Kidney epithelial cell (primary cell): ENCODE data around the gene CHRNB1. TPM values are rescaled to one million over a fixed set of nuclear protein-coding genes. Genes with fewer than 3 reads are reported as not detected.
A peak's percentile ranks its signal among the peaks of the same experiment; 100 is the strongest.

Experiments
- DNase-seq: peaks from one replicate; pipeline ENCODE4 v3.0.0-alpha.2; 2010; ENCODE audit warnings: low read depth
- H3K27me3 ChIP-seq: 2 replicates; pipeline ENCODE4 v1.6.0; 2011; ENCODE audit warnings: low read length; ENCODE audit not compliant: control insufficient read depth, insufficient read depth
- H3K36me3 ChIP-seq: 2 replicates; pipeline ENCODE4 v1.5.1; 2011; ENCODE audit warnings: low read length; ENCODE audit not compliant: control insufficient read depth, insufficient read depth
- H3K4me3 ChIP-seq: 2 replicates; pipeline ENCODE4 v1.5.1; 2011; ENCODE audit warnings: low read depth, mild to moderate bottlenecking, control low read depth, low read length
- total RNA-seq: library from RNA; depleted of rRNA; stranded (reverse); fragments of >200 nt; gene quantifications from 2 replicates; pipeline ENCODE4 v1.2.3, GENCODE V29; 2015
- TF ChIP-seq, protein P1 (sequence below): IDR thresholded peaks from 2 replicates; pipeline ENCODE4 v1.5.1; 2011; ENCODE audit warnings: mild to moderate bottlenecking, moderate library complexity, low read length, control low read depth, inconsistent platforms; ENCODE audit not compliant: insufficient read depth, poor library complexity, severe bottlenecking

The CHRNB1 gene, protein sequence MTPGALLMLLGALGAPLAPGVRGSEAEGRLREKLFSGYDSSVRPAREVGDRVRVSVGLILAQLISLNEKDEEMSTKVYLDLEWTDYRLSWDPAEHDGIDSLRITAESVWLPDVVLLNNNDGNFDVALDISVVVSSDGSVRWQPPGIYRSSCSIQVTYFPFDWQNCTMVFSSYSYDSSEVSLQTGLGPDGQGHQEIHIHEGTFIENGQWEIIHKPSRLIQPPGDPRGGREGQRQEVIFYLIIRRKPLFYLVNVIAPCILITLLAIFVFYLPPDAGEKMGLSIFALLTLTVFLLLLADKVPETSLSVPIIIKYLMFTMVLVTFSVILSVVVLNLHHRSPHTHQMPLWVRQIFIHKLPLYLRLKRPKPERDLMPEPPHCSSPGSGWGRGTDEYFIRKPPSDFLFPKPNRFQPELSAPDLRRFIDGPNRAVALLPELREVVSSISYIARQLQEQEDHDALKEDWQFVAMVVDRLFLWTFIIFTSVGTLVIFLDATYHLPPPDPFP
- 19.0 and 21.6 TPM in 2 replicates for total RNA-seq

DNA sequence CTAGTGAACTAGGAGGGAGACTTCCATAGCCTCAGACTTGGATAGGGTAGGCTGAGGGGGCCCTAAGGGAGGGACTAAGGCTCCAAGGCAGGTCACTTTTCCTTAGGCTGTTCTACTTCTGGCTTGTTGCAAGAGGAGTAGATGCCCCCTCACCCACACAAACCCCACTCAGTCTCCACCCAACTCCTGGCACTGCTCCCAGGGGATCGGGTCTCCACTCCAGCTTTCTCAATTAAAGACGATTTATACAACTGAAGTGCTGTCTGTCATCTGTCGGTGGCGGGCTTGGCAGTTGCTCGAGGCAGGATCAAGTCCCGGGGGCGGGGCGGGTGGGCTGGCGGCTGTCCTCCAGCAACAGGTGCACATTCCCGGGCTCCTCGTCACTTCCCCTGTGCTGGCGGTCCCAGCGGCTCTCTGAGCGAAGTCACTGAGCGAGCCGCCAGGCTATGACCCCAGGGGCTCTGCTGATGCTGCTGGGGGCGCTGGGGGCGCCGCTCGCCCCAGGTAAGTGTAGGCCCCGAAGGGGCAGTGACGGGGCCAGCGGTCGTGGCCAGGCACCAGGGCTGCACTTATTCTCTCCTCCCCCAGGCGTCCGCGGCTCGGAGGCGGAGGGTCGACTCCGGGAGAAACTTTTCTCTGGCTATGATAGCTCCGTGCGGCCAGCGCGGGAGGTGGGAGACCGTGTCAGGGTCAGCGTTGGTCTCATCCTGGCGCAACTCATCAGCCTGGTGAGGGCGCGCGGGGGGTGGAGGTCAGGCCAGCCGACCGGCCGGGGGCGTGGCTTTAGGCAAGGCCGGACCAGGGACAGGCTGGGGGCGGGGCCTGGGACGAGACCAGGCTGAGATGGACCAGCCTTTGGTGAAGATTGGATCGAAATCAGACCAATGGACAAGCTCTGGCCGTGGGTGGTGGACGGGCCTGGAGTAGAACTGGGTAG, at the start of gene CHRNB1:
Gene CHRNB1, plus strand, starts transcription at position 380 of the 937 bp plus-strand sequence. Its CDS starts 67 bp downstream, at position 447.
- DNase-seq = no peak
- Histone ChIP-seq H3K4me3 (peak within 1 kb of the TSS; percentile 48), H3K36me3 (no peaks in the 10 kb centered on the region), H3K27me3 (no peaks in the 10 kb centered on the region)
- TF ChIP-seq, protein P1, sequence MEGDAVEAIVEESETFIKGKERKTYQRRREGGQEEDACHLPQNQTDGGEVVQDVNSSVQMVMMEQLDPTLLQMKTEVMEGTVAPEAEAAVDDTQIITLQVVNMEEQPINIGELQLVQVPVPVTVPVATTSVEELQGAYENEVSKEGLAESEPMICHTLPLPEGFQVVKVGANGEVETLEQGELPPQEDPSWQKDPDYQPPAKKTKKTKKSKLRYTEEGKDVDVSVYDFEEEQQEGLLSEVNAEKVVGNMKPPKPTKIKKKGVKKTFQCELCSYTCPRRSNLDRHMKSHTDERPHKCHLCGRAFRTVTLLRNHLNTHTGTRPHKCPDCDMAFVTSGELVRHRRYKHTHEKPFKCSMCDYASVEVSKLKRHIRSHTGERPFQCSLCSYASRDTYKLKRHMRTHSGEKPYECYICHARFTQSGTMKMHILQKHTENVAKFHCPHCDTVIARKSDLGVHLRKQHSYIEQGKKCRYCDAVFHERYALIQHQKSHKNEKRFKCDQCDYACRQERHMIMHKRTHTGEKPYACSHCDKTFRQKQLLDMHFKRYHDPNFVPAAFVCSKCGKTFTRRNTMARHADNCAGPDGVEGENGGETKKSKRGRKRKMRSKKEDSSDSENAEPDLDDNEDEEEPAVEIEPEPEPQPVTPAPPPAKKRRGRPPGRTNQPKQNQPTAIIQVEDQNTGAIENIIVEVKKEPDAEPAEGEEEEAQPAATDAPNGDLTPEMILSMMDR = no peak

DNA sequence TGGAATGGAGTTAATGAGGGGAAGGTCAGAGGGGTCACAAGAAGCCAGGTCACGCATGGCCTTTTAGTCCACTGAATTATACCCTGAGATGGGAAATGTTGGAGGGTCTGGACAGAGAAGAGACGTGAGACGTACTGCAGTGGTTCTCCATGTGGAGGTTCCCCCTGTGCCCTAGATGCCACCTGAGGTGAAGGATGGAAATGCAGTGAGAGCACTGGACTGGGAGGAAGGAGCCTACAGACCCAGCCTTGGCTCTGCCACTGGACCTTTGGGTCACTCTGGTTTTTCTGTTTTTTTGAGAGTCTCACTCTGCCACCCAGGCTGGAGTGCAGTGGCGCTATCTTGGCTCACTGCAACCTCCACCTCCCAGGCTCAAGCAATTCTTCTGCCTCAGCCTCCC, 48.7 kb upstream of the CHRNB1 start:
- no peak for DNase-seq
- Histone ChIP-seq H3K4me3 (no peak overlapping the region), H3K27me3 (no peaks in the 10 kb centered on the region)

DNA sequence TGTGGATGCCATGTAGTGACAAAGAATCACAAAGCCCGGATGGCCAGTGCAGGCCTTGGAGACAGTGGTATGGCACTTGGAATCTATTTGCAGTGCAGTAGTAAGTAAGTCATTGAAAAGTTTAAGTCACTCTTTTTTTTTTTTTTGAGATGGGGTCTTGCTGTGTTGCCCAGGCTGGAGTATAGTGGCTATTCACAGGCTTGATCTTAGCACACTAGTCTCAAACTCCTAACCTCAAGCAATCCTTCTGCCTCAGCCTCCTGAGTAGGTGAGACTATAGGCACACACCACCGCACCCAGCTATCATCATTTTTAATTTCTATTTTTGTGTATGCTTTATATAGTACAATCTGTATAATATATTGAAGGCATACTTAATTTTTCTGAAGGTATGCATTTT, 46.2 kb upstream of the CHRNB1 start:
- H3K36me3 ChIP-seq = no peaks in the 10 kb centered on the region
- TF ChIP-seq, protein P1 = no peak
- no peak for DNase-seq
- no peaks in the 10 kb centered on the region for H3K27me3 ChIP-seq
- no peak overlapping the region for H3K4me3 ChIP-seq

More for the DNA sequence above, 48.7 kb upstream of the CHRNB1 start:
- peaks cover 1% of the 10 kb centered on the region for H3K36me3 ChIP-seq
- TF ChIP-seq, protein P1 = no peak

DNA sequence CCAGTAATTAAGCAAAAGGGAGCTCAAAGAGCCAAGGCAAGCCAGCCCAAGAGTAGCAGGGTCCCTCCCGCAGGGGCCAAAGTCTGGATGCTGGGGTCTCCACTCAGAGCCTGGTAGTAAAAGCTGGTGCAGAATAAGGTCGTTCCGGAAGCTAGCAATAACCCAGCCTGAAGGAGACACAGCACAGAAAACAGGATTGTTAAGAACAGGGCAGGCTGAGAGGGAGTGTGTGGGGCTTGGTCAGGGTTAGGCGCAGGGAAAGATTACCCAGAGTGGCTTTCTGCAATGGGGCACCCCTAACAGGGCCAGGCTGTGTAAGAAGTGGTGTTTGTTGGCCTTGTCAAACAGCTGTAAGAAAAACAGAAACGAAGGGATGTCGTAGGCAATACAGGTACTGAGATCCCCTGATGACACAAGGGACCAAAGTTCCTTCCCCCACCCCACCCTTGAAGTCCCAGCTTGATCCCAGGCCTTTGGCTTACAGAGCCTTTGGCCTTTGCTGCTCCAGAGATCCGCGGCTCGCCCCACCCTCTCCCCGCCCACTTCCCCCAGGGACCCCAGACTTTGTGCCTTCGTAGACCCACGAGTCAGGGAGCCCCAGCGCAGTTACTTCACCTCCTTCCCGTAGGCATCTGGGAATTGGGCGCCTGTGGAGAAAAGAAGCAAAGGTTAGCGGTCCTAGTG, 41.7 kb upstream of the CHRNB1 start:
- H3K36me3 ChIP-seq = no peaks in the 10 kb centered on the region
- H3K27me3 ChIP-seq = no peaks in the 10 kb centered on the region
- TF ChIP-seq, protein P1 = no peak
- H3K4me3 ChIP-seq = peak overlapping the region; percentile 68
- DNase-seq = no peak

DNA sequence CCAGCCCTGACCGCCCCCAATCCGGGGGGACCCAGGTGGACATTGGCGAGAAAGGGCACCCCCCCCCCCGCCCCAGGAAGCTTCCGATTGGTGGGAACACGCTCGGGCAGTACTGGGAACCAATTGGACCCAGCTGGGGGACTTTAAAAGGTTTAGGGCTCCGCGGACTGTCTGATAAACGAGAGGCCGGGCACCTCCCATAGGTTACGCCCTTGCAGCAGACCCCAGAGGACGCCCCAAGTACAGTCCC, 41.2 kb upstream of the CHRNB1 start:
- TF ChIP-seq, protein P1 = no peak
- Histone ChIP-seq H3K36me3 (no peaks in the 10 kb centered on the region), H3K27me3 (no peaks in the 10 kb centered on the region), H3K4me3 (peak overlapping the region; percentile 68)
- DNase-seq = no peak
